ENCODE data around the gene GKN2.

DNA sequence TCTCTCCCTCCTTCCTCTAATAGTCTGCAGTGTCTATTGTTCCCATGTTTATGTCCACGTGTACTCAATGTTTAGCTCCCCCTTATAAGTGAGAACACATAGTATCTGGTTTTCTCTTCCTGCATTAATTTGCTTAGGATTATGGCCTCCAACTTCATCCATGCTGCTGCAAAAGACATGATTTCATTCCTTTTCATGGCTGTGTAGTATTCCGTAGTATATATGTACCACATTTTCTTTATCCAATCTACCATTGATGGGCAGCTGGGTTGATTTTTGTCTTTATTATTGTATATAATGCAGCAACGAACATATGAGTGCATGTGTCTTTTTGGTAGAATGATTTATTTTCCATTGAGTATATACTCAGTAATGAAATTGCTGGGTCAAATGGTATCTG, 13.8 kb downstream of the GKN2 start:
- TF ChIP-seq SP1 (CRISPR knock-in tag; conservative IDR thresholded peaks at IDR 0.05) (no peak), CTCF (IDR thresholded peaks at IDR 0.05) (no peak), ARID4B (CRISPR knock-in tag; IDR thresholded peaks at IDR 0.05; ENCODE audit: borderline replicate concordance) (no peak), ZNF423 (CRISPR knock-in tag; IDR thresholded peaks at IDR 0.05) (no peak), MAX (CRISPR knock-in tag; IDR thresholded peaks at IDR 0.05) (no peak), E2F1 (CRISPR knock-in tag; IDR thresholded peaks at IDR 0.05) (no peak), KAT7 (CRISPR knock-in tag; IDR thresholded peaks at IDR 0.05; ENCODE audit: borderline replicate concordance) (no peak)

Measured in WTC11 (cell line).